ENCODE results near the gene UBE2V1.

DNA sequence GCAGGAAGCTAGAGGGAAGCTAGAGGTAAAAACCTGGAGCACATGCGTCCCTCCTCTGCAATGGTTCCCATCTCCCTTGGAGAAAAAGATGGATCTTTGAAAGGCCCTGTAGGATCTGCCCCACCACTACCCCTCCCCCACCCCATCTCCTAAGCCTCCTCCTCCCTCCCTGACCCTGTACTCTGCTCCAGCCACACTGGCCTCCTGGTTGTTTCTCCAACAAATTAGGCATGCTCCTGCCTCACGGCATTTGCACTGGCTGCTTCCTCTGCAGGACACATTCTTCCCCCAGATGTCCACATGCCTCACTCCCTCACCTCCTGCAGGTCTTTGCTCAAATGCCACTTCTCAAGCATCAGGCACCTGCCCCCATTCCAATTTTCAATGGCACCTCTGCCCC, 45.5 kb downstream of the UBE2V1 start:
- TF ChIP-seq, protein P1, sequence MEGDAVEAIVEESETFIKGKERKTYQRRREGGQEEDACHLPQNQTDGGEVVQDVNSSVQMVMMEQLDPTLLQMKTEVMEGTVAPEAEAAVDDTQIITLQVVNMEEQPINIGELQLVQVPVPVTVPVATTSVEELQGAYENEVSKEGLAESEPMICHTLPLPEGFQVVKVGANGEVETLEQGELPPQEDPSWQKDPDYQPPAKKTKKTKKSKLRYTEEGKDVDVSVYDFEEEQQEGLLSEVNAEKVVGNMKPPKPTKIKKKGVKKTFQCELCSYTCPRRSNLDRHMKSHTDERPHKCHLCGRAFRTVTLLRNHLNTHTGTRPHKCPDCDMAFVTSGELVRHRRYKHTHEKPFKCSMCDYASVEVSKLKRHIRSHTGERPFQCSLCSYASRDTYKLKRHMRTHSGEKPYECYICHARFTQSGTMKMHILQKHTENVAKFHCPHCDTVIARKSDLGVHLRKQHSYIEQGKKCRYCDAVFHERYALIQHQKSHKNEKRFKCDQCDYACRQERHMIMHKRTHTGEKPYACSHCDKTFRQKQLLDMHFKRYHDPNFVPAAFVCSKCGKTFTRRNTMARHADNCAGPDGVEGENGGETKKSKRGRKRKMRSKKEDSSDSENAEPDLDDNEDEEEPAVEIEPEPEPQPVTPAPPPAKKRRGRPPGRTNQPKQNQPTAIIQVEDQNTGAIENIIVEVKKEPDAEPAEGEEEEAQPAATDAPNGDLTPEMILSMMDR (conservative IDR thresholded peaks at IDR 0.05; ENCODE audit: low read depth, low read length): no peak
- TF ChIP-seq EZH2 (IDR thresholded peaks at IDR 0.05; ENCODE audit: borderline replicate concordance, low read depth, low read length, poor library complexity, severe bottlenecking): no peak
